B cell (primary cell): Measurements from ENCODE around the gene NR3C2. TPM values are rescaled to one million over a fixed set of nuclear protein-coding genes. Genes with fewer than 3 reads are reported as not detected.

ENCODE experiments used
- ATAC-seq: fragments of 200-7000 bp; cut with Tn5 transposase; one replicate; pipeline ENCODE4 v1.10.0; 2021; ENCODE audit warnings: low read depth, mild to moderate bottlenecking, moderate number of reproducible peaks, moderate library complexity
- CTCF ChIA-PET: fragments of 350-600 bp; sonication (Branson Sonifier 250); formaldehyde crosslinking; loops from one replicate; lab custom pipeline; 2021; ENCODE audit warnings: antibody characterized with exemption, inconsistent platforms; lab: Charles Lee
- POLR2A ChIA-PET: fragments of 350-600 bp; sonication (Branson Sonifier 250); formaldehyde crosslinking; loops from one replicate; lab custom pipeline; 2021; ENCODE audit warnings: antibody characterized with exemption; lab: Charles Lee
- DNase-seq: peaks from one replicate; pipeline ENCODE4 v3.0.0; 2013
- H2AFZ ChIP-seq: 2 replicates; pipeline ENCODE4 v1.6.1; 2012; ENCODE audit warnings: mild to moderate bottlenecking, low read depth, low read length; ENCODE audit not compliant: insufficient read depth, poor library complexity, severe bottlenecking
- H3K27ac ChIP-seq, 2 donors: 1 replicate in 1 of 2; 2 replicates in 1 of 2; pipeline ENCODE4 v1.5.1; 2012 to 2013; ENCODE audit warnings: low read length in 2 of 2, mild to moderate bottlenecking in 2 of 2, moderate library complexity in 1 of 2
- H3K27me3 ChIP-seq, 4 experiments: fragments of 200-600 bp in 1 of 4; sonication (generic) in 1 of 4; replicated peaks in 1 of 4; 1 replicate in 2 of 4; 2 replicates in 2 of 4; pipeline versions ENCODE4 v1.6.1 to v1.7.0; 2013 to 2016; ENCODE audit warnings: low read length in 3 of 4, mild to moderate bottlenecking in 2 of 4, mixed read lengths in 1 of 4, moderate library complexity in 1 of 4; ENCODE audit not compliant: insufficient read depth in 4 of 4, control insufficient read depth in 3 of 4; ENCODE audit errors: control extremely low read depth in 1 of 4
- H3K36me3 ChIP-seq, 2 experiments: replicated peaks in 1 of 2; 1 replicate in 1 of 2; 2 replicates in 1 of 2; pipeline versions ENCODE4 v1.6.1 to v1.7.1; 2013; ENCODE audit warnings: low read length in 1 of 2; ENCODE audit not compliant: insufficient read depth in 2 of 2, control insufficient read depth in 1 of 2; ENCODE audit errors: control extremely low read depth in 1 of 2, extremely low read depth in 1 of 2
- H3K4me1 ChIP-seq, 2 donors: fragments of 200-600 bp in 1 of 2; sonication (generic) in 1 of 2; 1 replicate in 1 of 2; 2 replicates in 1 of 2; pipeline versions ENCODE4 v1.5.1 to v1.6.1; 2013 to 2017; ENCODE audit warnings: low read length in 2 of 2; ENCODE audit not compliant: control insufficient read depth in 2 of 2, insufficient read depth in 2 of 2
- H3K4me2 ChIP-seq: replicated peaks from 2 replicates; pipeline ENCODE3; 2012; ENCODE audit warnings: mild to moderate bottlenecking, low read depth, low read length; ENCODE audit not compliant: poor library complexity, severe bottlenecking
- H3K4me3 ChIP-seq, 5 experiments: fragments of 200-600 bp in 1 of 5; sonication (generic) in 1 of 5; 1 replicate in 3 of 5; 2 replicates in 2 of 5; pipeline versions ENCODE4 v1.5.1 to v1.7.0; 2011 to 2016; ENCODE audit warnings: low read length in 4 of 5, mild to moderate bottlenecking in 4 of 5, low read depth in 2 of 5, control low read depth in 1 of 5, moderate library complexity in 1 of 5; ENCODE audit not compliant: insufficient read depth in 1 of 5; ENCODE audit errors: control extremely low read depth in 1 of 5, extremely low read depth in 1 of 5
- H3K79me2 ChIP-seq: fragments of 200-600 bp; sonication (generic); one replicate; pipeline ENCODE4 v1.6.0; 2016; ENCODE audit warnings: low read length; ENCODE audit not compliant: control insufficient read depth, insufficient read depth
- H3K9ac ChIP-seq: fragments of 200-600 bp; sonication (generic); 2 replicates; pipeline ENCODE4 v1.6.1; 2017; ENCODE audit warnings: mild to moderate bottlenecking, low read length, moderate library complexity
- H3K9me3 ChIP-seq, 3 donors: one replicate each; pipeline versions ENCODE4 v1.6.1 to v1.7.1; 2013; ENCODE audit warnings: low read length in 2 of 3; ENCODE audit not compliant: control insufficient read depth in 2 of 3, insufficient read depth in 1 of 3; ENCODE audit errors: control extremely low read depth in 1 of 3
- H4K20me1 ChIP-seq: 2 replicates; pipeline ENCODE4 v1.6.0; 2012; ENCODE audit warnings: mild to moderate bottlenecking, low read length; ENCODE audit not compliant: insufficient read depth, control insufficient read depth, poor library complexity, severe bottlenecking
- H3K27ac Mint-ChIP-seq: one replicate; pipeline ENCODE4 v1.8.0; 2021; ENCODE audit warnings: mixed read lengths
- H3K27me3 Mint-ChIP-seq: one replicate; pipeline ENCODE4 v1.8.0; 2021; ENCODE audit warnings: mixed read lengths
- H3K4me1 Mint-ChIP-seq: one replicate; pipeline ENCODE4 v1.8.0; 2021; ENCODE audit warnings: mixed read lengths
- H3K4me3 Mint-ChIP-seq: one replicate; pipeline ENCODE4 v1.8.0; 2021; ENCODE audit warnings: mixed read lengths
- H3K9me3 Mint-ChIP-seq: one replicate; pipeline ENCODE4 v1.8.0; 2022; ENCODE audit warnings: mixed read lengths; ENCODE audit not compliant: insufficient read depth
- CTCF ChIP-seq: fragments of 200-600 bp; IDR thresholded peaks from one replicate; pipeline ENCODE4 v1.8.0; 2022; ENCODE audit warnings: antibody characterized with exemption, mild to moderate bottlenecking
- EZH2 ChIP-seq: IDR thresholded peaks from 2 replicates; pipeline ENCODE4 v1.6.1; 2012; ENCODE audit warnings: borderline replicate concordance, low read depth, mild to moderate bottlenecking, moderate library complexity, low read length; ENCODE audit not compliant: insufficient read depth, poor library complexity, severe bottlenecking
- WGBS: methylation state at CpG from one replicate; pipeline ENCODE4 v1.1.5; 2013; ENCODE audit warnings: missing lambda C conversion rate; ENCODE audit not compliant: insufficient coverage; 5-methylcytosine and 5-hydroxymethylcytosine counted together
- intact Hi-C: fragments of 100-400 bp; cut with micrococcal nuclease; formaldehyde crosslinking; loops from one replicate; pipeline ENCODE4 v1.10.0; 2022
- polyA plus RNA-seq: library from polyadenylated mRNA; depleted of rRNA; stranded (reverse); fragments of >200 nt; gene quantifications from 2 replicates; pipeline ENCODE4 v1.2.3, GENCODE V29; 2012
- total RNA-seq, 2 donors: library from RNA; stranded (reverse); fragments of 120-200 nt in 1 of 2; gene quantifications; 1 replicate in 1 of 2; 2 replicates in 1 of 2; pipeline versions ENCODE4 v1.2.3 to v1.2.4, GENCODE V29; 2013 to 2022

Gene NR3C2
- total and polyA plus RNA-seq, 2 donors (not counting 1 experiment from before 2014, with no cell fraction given) = 6.7 to 19.3 TPM

- no peak for TF ChIP-seq CTCF
- no peak for TF ChIP-seq EZH2
- Mint-ChIP-seq H3K27me3 (peaks cover 3% of the 10 kb centered on the region), H3K27ac (no peak overlapping the region), H3K9me3 (no peaks in the 10 kb centered on the region), H3K4me1 (peaks cover 12% of the 10 kb centered on the region), H3K4me3 (no peak overlapping the region)
- Histone ChIP-seq H4K20me1 (no peaks in the 10 kb centered on the region), H3K4me3 (no peak overlapping the region), H3K27ac (no peak overlapping the region), H3K4me1 (peaks cover 11 to 12% of the 10 kb centered on the region in 2 donors), H2AFZ (no peak overlapping the region), H3K79me2 (no peaks in the 10 kb centered on the region), H3K36me3 (no peaks in the 10 kb centered on the region), H3K9ac (no peak overlapping the region), H3K9me3 (peaks cover 0 to 2% (median 0%) of the 10 kb centered on the region in 3 donors), H3K4me2 (no peak overlapping the region), H3K27me3 (peaks cover 0 to 8% (median 3%) of the 10 kb centered on the region in 4 experiments)
- intact Hi-C loops = no loop called here
- ATAC-seq = no peak
- DNase-seq = no peak
- WGBS = no CpG with 5 or more reads among the region's 2 CpGs
- ChIA-PET CTCF (no interaction called here), POLR2A (no interaction called here)
Observed at GRCh38 chr4:148449921-148450320, 7.7 kb upstream of the NR3C2 start.

- intact Hi-C loops = no loop called here
- ChIA-PET CTCF (interaction anchor here (1.5 kb wide), 1 partner anchor 22 kb away, joined by 3 read pairs; no protein-coding TSS in a partner anchor), POLR2A (interaction anchor here (0.7 kb wide), 1 partner anchor 275 kb away, joined by 12 read pairs; no protein-coding TSS in a partner anchor)
- no peak overlapping the region for H3K27ac ChIP-seq
- no peaks in the 10 kb centered on the region for H3K36me3 ChIP-seq
- H4K20me1 ChIP-seq = no peaks in the 10 kb centered on the region
- H3K4me1 Mint-ChIP-seq = peaks cover 15% of the 10 kb centered on the region
- DNase-seq (no peak), ATAC-seq (no peak)
- H2AFZ ChIP-seq = no peak overlapping the region
- H3K27me3 Mint-ChIP-seq = no peaks in the 10 kb centered on the region
- H3K9ac ChIP-seq = no peak overlapping the region
- H3K27me3 ChIP-seq = peaks cover 0 to 12% (median 4%) of the 10 kb centered on the region in 4 experiments
- H3K9me3 Mint-ChIP-seq = no peaks in the 10 kb centered on the region
- no peak overlapping the region for H3K27ac Mint-ChIP-seq
- no peak overlapping the region for H3K4me3 Mint-ChIP-seq
- TF ChIP-seq CTCF (no peak), EZH2 (no peak)
- H3K9me3 ChIP-seq = peaks cover 0 to 2% (median 0%) of the 10 kb centered on the region in 3 donors
- H3K79me2 ChIP-seq = no peaks in the 10 kb centered on the region
- peaks cover 12 to 21% of the 10 kb centered on the region in 2 donors for H3K4me1 ChIP-seq
- H3K4me3 ChIP-seq = no peak overlapping the region
- no peak overlapping the region for H3K4me2 ChIP-seq
Observed at GRCh38 chr4:148448141-148448540, 5.9 kb upstream of the NR3C2 start.
